Activated naive CD8-positive, alpha-beta T cell treated with anti-CD3 and anti-CD28 coated beads for 36 hours (primary cell): Measurements from ENCODE around the gene USP53. TPM values are rescaled to one million over a fixed set of nuclear protein-coding genes. Genes with fewer than 3 reads are reported as not detected.
"Not testable (repeated sequence)": the region's sequence is repeated elsewhere in the genome, so short reads cannot be mapped to it uniquely, and the experiment has no call there.

ENCODE experiments used
- DNase-seq: peaks from one replicate; pipeline ENCODE4 v3.0.0; 2021
- H3K27ac Mint-ChIP-seq: one replicate; pipeline ENCODE4 v1.8.0; 2022; ENCODE audit warnings: mild to moderate bottlenecking, moderate library complexity, mixed read lengths
- H3K27me3 Mint-ChIP-seq: one replicate; pipeline ENCODE4 v1.8.0; 2022; ENCODE audit warnings: mild to moderate bottlenecking, mixed read lengths
- H3K36me3 Mint-ChIP-seq: one replicate; pipeline ENCODE4 v1.8.0; 2021; ENCODE audit warnings: mild to moderate bottlenecking, mixed read lengths
- H3K4me1 Mint-ChIP-seq: one replicate; pipeline ENCODE4 v1.8.0; 2021; ENCODE audit warnings: mixed read lengths
- H3K4me3 Mint-ChIP-seq: one replicate; pipeline ENCODE4 v1.8.0; 2022; ENCODE audit warnings: mild to moderate bottlenecking, moderate library complexity, mixed read lengths
- H3K9me3 Mint-ChIP-seq: one replicate; pipeline ENCODE4 v1.8.0; 2022; ENCODE audit warnings: mixed read lengths
- total RNA-seq, 2 experiments: library from RNA; stranded (reverse); gene quantifications; one replicate each; pipeline ENCODE4 v1.2.3, GENCODE V29; 2021

The USP53 gene
- total RNA-seq, 2 experiments from 2014 or later: 12.6 to 13.0 TPM

DNA sequence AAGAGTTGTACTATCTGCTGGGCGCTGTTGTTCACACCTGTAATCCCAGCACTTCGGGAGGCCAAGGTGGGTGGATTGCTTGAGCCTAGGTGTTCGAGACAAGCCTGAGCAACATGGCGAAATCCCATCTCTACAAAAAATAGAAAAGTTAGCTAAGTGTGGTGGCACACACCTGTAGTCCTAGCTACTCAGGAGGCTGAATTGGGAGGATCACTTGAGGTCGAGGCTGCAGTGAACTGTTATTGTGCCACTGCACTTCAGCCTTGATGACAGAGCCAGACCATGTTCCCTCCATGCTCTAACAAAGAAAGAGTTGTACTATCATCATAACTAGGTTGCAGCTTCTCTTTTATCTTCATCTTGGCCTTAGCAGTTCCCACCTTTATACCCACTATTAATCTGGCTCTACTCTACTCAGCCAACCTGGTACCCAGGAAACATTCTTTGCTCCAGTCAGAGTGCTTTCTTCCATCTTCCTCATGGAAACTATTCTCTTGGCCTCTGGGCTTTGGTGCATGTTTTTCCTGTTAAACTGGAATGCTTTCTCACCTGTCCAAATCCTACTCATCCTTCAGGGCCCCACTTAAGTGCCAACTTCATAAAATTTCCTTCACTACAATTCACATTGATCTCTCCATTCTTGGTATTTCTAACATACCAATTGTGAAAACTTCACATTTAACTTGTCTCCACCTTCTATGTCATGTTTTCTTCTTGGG, 91.2 kb downstream of the USP53 start:
- DNase-seq: no peak
- Mint-ChIP-seq H3K4me1 (peaks cover 16% of the 10 kb centered on the region), H3K27me3 (no peaks in the 10 kb centered on the region), H3K27ac (no peak overlapping the region), H3K36me3 (peaks cover 20% of the 10 kb centered on the region), H3K4me3 (no peak overlapping the region), H3K9me3 (no peaks in the 10 kb centered on the region)

DNA sequence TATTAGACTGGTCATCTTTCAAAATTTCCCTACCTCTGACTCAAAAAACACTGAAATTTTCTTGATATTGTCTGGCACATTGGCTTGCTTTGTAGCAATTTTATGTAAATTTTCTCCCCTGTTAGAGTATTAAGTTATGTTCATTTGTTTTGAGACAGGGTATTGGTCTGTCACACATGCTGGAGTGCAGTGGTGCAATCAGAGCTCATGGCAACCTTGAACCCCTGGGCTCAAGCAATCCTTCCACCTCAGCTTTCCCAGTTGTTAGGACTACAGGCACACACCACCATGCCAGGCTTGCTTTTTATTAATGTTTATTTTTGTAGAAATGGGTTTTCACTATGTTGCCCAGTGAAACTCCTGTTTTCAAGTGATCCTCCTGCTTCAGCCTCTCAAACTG, 91.9 kb downstream of the USP53 start:
- Mint-ChIP-seq H3K4me3 (no peak overlapping the region), H3K27me3 (no peaks in the 10 kb centered on the region), H3K36me3 (peaks cover 14% of the 10 kb centered on the region), H3K27ac (no peak overlapping the region), H3K9me3 (no peaks in the 10 kb centered on the region), H3K4me1 (peaks cover 11% of the 10 kb centered on the region)
- no peak for DNase-seq

DNA sequence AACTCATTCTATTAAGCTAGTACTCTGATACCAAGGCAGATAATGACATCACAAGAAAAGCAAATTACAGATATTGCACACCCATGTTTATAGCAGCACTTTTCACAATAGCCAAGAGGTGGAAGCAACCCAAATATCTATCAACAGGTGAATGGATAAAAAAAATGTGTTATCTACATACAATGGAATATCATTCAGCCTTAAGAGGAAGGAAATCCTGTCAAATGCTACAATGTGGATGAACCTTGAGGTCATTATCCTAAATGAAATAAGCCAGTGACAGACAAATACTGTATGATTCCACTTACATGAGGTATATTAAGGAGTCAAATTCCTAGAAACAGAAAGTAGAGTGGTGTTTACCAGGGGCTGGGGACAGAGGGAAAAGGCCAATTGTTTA, 95.1 kb downstream of the USP53 start:
- Mint-ChIP-seq H3K27me3 (no peaks in the 10 kb centered on the region), H3K36me3 (peaks cover 4% of the 10 kb centered on the region), H3K4me1 (no peaks in the 10 kb centered on the region), H3K27ac (no peak overlapping the region), H3K4me3 (no peak overlapping the region), H3K9me3 (no peaks in the 10 kb centered on the region)
- DNase-seq: no peak

DNA sequence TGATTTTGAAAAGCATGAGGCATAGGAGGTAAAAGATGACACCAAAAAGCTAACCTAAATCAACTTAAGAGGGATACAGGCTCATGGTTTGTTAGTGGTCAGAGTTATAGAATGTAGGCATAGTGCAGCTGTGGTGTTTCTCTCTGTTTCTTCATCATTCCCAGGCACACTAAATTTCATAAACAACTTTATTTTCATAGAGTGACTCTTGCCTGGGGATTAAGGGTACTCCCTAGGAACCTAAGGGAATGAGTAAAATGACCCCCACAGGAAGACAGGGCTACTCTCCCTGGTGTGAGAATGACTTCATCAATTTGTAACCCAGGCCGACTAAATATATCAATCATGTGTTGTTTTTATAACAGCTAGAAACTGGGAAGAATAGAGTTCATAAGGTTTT, 98.3 kb downstream of the USP53 start:
- Mint-ChIP-seq H3K4me1 (no peaks in the 10 kb centered on the region), H3K27ac (no peak overlapping the region), H3K27me3 (no peaks in the 10 kb centered on the region), H3K9me3 (no peaks in the 10 kb centered on the region), H3K4me3 (no peak overlapping the region), H3K36me3 (no peaks in the 10 kb centered on the region)
- DNase-seq: no peak

DNA sequence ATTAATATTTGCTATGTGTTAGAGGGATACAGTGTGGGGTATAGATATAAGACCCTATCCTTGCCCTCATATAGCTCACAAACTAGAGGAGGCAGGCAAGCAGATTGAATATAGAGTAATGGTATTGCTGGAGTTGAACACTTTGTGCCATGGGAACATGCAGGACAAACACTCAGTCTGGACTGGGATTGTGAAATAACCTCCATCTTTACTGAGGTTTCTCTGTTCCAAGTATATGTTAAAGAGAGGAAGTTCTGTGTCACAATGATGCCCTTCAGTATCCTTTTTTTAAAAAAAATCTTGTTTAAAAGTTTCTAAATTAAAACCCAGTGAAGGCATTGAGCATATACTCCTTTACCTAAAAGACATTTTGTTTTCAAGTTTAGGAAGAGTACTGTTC, 100.7 kb downstream of the USP53 start:
- Mint-ChIP-seq H3K36me3 (no peaks in the 10 kb centered on the region), H3K27ac (no peak overlapping the region), H3K27me3 (no peaks in the 10 kb centered on the region), H3K4me3 (no peak overlapping the region), H3K9me3 (no peaks in the 10 kb centered on the region), H3K4me1 (no peaks in the 10 kb centered on the region)
- no peak for DNase-seq

DNA sequence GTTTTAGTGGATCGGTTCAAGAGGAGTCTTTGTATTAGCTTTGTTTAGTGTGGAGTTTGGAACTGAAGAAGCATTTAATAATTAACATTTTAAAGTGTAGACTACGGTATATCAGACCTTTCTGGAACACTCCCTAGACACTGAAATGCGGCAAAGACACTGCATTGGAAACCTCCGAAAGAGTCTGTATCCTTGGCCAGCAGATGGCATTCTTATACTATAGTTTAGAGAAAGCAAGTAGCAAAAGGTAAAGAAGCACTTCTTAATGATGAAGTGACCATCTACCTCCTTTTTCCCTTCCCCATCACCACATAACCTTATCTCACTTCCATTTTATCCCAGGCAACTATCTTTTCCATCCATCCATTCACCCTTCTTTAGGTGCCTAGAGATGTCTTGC, 101.8 kb downstream of the USP53 start:
- Mint-ChIP-seq H3K27ac (no peak overlapping the region), H3K9me3 (no peaks in the 10 kb centered on the region), H3K36me3 (no peaks in the 10 kb centered on the region), H3K4me3 (no peak overlapping the region), H3K4me1 (no peaks in the 10 kb centered on the region), H3K27me3 (no peaks in the 10 kb centered on the region)
- DNase-seq: no peak

DNA sequence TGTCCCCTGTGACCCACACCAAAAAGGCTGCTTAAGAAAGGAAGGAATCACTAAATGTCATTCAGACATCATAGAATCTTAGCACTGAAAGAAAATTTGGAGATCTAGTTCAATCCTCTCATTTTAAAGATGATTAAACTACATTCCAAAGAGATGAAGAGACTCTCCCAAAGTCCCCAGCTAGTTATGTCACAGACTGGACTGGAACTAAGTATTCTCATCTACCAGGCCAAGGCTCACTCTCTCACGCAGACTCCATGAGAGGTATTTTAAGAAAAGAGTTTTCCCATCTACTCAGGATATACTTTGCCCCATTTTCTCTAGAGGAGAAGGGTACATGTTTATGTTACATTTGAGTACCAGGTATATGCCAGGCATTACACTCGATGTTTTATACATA, 102.5 kb downstream of the USP53 start:
- no peak overlapping the region for H3K4me3 Mint-ChIP-seq
- no peaks in the 10 kb centered on the region for H3K36me3 Mint-ChIP-seq
- H3K4me1 Mint-ChIP-seq: no peaks in the 10 kb centered on the region
- no peaks in the 10 kb centered on the region for H3K27me3 Mint-ChIP-seq
- no peaks in the 10 kb centered on the region for H3K9me3 Mint-ChIP-seq
- DNase-seq: no peak
- H3K27ac Mint-ChIP-seq: no peak overlapping the region

DNA sequence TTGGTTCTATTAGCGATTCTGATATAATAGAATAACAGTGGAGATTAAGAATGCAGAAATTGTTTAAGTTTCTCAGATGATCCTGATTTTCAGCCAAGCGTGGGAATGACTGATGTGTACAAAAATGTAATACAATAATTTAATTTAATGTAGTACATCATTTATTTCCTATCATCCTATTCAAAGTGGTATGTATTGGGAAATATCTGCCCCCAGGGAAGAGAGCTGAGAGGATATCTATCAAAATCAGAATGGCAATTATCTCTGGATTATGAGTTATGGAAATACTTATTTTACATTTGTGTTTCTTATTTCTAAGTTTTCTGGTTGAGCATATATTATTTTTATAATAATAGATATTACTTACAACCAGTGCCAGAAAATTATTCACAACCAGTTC, 105.5 kb downstream of the USP53 start:
- no peaks in the 10 kb centered on the region for H3K9me3 Mint-ChIP-seq
- H3K27ac Mint-ChIP-seq: no peak overlapping the region
- no peaks in the 10 kb centered on the region for H3K4me1 Mint-ChIP-seq
- H3K36me3 Mint-ChIP-seq: no peaks in the 10 kb centered on the region
- H3K27me3 Mint-ChIP-seq: no peaks in the 10 kb centered on the region
- no peak for DNase-seq
- no peak overlapping the region for H3K4me3 Mint-ChIP-seq

DNA sequence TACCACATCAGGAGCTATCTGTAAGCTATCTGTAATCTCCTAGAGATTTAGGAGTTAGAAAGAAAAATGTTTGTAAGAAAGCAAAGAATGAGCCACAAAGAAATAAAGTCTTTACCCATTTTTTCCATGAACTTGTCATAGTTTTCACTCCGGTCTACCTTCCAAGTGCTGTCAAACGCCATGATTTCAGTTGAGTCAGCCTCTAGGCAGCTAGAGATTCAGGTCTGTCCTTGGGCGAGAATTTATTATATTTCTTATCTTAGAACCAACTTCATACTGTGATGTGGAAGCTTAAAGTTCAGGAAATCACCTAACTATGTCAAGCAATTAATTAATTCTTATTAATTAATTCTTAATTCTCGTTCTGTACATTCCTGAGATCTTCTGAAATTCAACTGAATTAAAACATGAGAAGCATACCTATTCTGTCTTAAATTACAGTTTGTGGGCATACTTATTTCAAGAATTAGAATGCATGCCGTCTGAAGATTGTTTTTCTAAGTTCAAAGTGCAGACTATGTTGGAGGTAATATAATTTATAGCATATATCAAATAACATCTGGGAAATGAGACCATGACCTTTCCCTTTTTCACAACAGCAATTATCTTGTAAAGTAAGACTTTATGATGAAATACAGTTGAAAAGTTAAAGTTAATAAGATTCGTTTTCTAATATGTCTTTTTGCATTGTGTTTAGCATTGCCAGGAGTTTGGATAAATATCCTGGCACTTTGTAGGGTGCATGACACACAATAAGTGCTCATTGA, 109.6 kb downstream of the USP53 start, which contains the start of gene FABP2:
Gene FABP2, minus strand, starts transcription at position 218 of the 767 bp plus-strand sequence. Its CDS starts 36 bp downstream, at position 182.
- Mint-ChIP-seq H3K27ac (no peak within 1 kb of the TSS), H3K4me1 (no peaks in the 10 kb centered on the region), H3K9me3 (peaks cover 1% of the 10 kb centered on the region), H3K27me3 (no peaks in the 10 kb centered on the region), H3K36me3 (no peaks in the 10 kb centered on the region), H3K4me3 (no peak within 1 kb of the TSS)
- no peak for DNase-seq

DNA sequence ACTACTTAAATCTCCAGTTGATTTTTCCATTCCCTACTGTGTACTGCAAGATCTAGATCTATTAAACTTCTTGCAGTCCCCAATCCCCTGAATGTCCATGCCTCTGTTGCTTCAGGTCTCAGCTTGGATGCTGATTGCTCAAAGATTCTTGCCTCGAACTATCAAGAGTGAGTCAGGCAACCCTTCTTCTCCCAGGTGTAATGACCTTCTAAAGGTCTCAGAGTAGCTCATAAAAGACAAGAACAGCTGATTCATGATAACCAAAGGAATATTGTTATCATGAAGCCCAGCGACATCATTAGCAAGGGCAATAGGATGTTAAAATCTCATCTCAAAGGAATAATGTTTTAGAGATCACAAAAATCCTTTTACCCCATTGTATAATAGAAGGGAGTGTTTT, 116.2 kb downstream of the USP53 start:
- peaks cover 1% of the 10 kb centered on the region for H3K9me3 Mint-ChIP-seq
- DNase-seq: no peak
- no peak overlapping the region for H3K27ac Mint-ChIP-seq
- H3K4me1 Mint-ChIP-seq: no peaks in the 10 kb centered on the region
- H3K36me3 Mint-ChIP-seq: no peaks in the 10 kb centered on the region
- no peak overlapping the region for H3K4me3 Mint-ChIP-seq
- H3K27me3 Mint-ChIP-seq: no peaks in the 10 kb centered on the region

DNA sequence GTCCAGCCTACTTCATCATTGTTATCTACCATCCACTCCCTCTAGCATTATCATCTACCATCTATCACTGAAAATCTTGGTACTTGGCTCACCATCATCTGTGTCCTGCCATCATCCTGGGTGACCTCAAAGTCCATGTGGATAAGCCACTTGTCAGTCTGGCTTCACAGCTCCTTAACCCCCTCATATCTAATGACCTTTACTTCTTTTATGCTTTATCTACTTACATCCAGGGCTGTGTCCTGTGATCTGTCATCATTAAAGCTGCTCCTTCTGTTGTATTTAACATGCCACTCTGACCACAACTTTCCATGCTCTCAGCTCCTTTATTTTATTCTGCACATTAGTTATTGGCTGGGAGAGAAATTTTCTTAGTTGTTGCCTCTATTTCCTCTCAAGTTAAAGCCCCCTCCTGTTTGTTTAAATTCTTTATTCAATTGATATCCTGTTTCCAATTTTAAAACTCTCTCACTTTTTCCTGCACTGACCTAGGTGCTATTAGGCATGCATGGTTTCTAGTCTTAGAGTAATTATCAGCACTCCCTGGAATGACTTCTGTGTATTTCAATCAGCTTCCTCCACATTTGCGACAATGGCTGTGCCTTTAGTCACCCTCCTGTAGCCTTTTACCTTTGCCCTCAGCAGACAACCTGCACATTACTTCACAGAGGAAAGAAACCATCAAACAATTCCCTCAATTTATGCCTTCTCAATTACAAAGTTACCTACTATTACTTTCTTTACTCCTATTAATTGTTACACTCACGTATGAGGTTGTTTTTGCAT, 117.5 kb downstream of the USP53 start:
- no peaks in the 10 kb centered on the region for H3K36me3 Mint-ChIP-seq
- DNase-seq: no peak
- H3K4me3 Mint-ChIP-seq: no peak overlapping the region
- no peaks in the 10 kb centered on the region for H3K27me3 Mint-ChIP-seq
- no peaks in the 10 kb centered on the region for H3K4me1 Mint-ChIP-seq
- no peaks in the 10 kb centered on the region for H3K9me3 Mint-ChIP-seq
- H3K27ac Mint-ChIP-seq: no peak overlapping the region

DNA sequence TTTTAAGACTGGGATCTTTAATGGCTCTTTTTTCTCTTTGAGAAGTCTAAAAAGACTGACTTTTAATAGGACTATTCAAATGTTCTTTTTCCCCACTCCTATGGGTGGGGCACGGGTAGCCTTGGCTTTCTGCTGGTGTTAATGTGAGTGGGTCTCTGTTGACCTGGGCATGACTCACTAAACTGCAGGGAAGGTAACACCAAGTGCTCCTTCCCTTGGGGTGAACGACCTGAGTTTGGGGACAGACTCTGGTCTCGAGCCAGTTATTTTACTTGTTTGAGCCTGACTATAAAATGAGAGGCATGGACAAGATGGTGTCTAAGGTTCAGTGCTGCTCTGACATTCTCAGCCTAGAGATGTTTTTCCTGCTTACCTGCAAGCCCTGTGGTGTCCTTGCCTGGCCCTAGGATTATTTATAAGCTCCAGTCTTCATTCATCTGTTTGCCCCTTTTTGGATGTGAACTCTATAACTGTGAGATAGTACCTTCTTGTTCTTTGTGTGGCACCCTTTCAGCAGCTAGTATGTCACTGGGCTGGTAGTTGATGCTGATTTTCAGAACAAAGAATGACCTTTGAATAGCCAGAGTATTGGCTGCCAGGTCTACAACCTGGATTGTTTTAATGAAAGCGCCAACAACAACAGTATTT, 123.9 kb downstream of the USP53 start:
- H3K27ac Mint-ChIP-seq, H3K4me3 Mint-ChIP-seq, DNase-seq, H3K27me3 Mint-ChIP-seq, H3K9me3 Mint-ChIP-seq, H3K4me1 Mint-ChIP-seq, H3K36me3 Mint-ChIP-seq: not testable (repeated sequence)

DNA sequence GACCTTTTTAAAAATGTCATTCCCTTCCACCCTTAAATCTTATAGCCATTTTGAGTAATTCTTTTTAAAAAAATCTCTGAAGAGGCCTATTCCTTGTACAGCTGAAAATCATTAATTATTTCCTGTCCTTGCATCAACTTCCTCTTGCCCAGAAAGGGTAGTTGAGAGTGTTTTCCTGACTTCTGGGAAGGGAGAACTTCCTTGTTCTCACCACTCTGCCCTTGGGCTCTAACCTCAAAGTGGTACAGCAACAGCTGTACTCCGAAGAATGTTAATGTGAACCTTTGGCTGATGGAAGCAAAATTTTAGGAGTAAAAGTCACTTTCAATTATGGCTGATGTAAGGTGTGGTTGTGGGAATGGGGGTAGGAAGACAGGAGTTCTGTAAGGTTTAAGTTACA, 124.5 kb downstream of the USP53 start:
- H3K36me3 Mint-ChIP-seq: no peaks in the 10 kb centered on the region

DNA sequence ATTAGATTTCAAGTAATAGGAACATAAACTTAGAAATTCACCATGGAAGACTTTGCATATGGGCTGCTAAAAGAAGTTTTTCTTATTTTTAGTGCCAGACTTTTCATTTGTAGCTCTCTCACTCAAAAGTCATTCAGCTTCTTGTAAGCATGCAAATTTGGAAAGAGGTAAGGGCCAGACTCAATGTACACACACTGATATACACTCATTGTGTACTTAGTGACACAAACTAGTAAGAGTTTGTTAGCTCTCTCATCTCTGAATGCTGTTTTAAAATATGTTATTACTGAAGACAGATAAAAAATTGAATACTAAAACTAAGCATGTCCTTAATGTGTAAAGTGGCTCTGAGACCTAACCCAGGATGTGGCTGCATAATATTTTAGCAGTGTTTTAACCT, 127.4 kb downstream of the USP53 start:
- not testable (repeated sequence) for H3K4me3 Mint-ChIP-seq, DNase-seq, H3K27ac Mint-ChIP-seq, H3K27me3 Mint-ChIP-seq, H3K36me3 Mint-ChIP-seq, H3K9me3 Mint-ChIP-seq, H3K4me1 Mint-ChIP-seq

More for the DNA sequence above, 124.5 kb downstream of the USP53 start:
- Mint-ChIP-seq H3K4me1 (no peaks in the 10 kb centered on the region), H3K27me3 (no peaks in the 10 kb centered on the region), H3K27ac (no peak overlapping the region), H3K9me3 (no peaks in the 10 kb centered on the region), H3K4me3 (no peak overlapping the region)
- DNase-seq: no peak

DNA sequence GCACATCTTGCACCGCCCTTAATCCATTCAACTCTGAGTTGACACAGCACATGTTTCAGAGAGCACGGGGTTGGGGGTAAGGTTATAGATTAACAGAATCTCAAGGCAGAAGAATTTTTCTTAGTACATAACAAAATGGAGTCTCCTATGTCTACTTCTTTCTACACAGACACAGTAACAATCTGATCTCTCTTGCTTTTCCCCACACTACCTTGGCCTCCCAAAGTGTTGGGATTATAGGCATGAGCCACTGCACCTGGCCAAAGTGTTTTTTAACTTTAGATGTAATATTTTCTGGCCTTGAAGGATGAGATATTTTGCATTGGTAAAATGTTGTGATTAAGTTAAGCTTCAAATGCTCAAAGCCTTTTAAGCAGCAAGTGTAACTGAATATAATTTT, 130.8 kb downstream of the USP53 start:
- not testable (repeated sequence) for H3K27ac Mint-ChIP-seq, H3K27me3 Mint-ChIP-seq

More for the DNA sequence above, 130.8 kb downstream of the USP53 start:
- H3K36me3 Mint-ChIP-seq, H3K9me3 Mint-ChIP-seq, DNase-seq, H3K4me1 Mint-ChIP-seq, H3K4me3 Mint-ChIP-seq: not testable (repeated sequence)
